ENCODE measurements around the gene RTRAF.

RTRAF gene

DNA sequence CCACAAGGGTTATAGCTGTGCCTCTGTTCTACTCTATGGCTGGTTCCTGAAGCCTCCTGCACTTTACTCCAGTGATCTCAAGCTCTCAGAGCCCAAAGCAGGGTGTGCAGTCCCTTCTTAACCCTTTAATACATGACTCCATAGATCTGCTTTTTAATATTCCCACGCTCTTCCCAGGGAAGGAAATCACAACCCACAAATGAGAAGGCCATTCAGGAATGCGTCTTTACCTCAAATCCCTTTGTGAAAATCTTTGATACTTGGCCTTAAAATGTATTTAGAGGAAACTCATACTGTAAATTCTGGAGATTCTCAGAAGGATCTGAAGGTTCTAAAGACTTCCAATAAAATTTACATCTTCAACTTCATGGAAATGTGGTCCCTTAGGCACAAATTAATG is 62.5 kb downstream of the RTRAF start:
- no peak for DNase-seq

DNA sequence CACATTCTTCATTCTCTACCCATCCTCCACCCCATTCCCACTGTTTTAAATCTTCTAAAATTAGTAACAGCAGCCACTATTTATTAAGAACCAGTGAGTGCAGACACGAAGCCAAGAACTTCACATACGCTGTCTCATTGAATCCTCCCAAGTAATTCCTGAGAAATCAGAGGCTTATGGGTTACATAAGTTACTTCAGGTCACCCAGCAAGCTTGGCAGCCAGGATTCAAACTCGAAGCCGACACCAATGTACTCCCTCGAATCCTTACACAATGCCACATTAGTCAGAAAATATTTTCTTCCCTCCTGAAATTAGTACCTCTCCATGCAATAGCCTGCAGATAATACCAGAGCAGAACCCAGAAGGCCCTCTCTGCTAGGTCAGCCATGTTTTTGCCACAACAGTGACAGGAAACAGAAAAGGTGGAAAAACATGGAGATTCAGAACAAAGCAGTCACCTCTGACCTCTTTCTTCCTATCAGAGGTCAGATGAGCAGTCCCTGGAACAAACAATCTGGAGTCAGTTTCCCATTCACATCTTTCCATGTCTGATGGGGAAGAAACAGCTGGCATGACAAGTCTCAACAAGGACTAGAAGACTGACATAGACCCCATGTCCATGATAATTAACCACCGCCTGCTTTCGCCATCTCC is 63.1 kb downstream of the RTRAF start:
- no peak for DNase-seq

DNA sequence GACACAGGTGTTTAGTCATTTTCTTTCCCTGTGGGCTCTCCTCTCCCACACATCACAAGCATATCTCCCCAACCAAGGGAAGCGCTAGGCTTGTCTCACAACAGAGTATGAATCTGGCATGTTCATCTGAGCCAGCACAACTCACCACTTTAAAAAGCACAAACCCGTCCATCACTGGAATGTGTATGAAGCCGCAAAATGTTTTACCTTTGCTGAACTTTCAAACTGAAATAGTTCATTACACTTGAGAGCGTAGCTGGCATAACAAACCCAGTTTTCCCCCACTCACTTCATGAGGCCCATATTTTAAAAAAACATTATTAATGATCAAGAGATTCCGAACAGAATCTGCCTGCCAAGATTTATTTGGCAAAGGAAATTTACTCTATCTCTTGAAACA is 63.7 kb downstream of the RTRAF start:
- no peak for DNase-seq

DNA sequence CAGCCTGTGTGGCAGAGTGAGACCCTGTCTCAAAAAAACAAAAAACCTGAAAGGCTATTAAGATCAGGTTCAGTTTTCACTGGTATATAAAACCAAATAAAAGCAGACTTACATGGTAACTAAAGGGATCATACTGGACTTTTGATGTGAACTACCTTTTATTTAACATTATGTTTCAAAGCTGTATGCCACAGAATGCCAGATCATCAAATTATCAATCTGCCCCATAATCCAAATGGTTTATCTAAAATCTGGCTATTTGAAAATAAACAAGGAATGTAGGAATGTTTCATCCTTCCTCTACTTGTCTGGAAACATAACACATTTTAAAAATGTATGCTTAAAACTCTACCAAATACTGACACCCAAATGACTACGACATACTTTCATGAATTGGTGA is 65.3 kb downstream of the RTRAF start:
- DNase-seq = no peak

DNA sequence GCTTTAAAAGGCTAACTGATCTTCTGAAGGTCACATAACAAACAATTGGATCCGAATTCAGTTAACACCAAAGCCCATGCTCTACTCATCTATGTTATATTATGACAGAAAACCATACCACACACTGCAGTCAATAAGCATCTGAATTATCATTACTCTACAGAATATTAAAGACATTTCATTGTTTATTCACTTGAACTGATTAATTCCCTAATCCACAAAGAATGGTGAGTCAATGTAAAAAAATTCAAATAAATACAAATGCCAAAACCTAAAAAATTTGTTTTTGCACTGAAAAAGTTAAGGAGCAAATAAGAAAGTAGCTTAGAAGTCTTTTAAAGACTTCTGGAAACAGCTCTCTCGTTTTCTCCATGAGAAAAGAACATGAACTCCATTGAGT is 65.8 kb downstream of the RTRAF start:
- DNase-seq = no peak

DNA sequence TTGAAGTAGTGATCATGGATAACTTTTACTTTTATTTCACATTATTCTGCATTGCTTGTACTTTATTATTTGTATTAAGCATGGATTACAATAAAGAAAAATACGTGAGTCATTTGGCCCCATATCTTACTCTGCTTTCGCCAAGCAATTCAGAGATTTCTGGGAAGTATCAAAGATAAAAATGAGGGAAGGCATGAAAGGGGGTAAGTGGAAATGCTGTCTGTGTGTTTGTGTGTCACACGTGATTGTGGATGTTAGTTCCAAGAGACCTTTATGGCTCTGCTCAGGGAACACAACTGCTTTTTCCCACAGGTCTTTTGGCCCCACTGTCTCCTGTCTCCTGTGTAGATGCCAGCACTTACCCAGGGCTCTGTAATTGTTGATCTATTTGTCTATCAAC is 69.0 kb downstream of the RTRAF start:
- no peak for DNase-seq

DNA sequence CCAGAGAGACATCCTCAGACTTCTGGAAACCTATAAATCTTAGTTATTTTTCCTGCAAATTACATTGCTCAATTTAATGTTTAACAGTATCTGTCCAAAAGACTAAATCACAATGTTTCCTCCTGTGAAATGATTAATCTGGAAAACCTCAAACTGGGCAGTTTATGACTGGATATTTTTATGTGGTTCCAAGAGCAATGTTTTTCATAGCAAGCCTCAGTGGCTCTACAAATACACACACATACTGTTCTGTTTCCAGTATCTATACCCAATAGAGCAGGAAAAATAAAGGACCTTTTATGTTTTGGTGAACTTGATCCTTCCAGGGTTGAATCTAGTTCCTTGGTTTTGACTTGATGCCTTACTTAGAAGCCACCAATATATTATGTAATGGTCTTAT is 70.3 kb downstream of the RTRAF start:
- no peak for DNase-seq

DNA sequence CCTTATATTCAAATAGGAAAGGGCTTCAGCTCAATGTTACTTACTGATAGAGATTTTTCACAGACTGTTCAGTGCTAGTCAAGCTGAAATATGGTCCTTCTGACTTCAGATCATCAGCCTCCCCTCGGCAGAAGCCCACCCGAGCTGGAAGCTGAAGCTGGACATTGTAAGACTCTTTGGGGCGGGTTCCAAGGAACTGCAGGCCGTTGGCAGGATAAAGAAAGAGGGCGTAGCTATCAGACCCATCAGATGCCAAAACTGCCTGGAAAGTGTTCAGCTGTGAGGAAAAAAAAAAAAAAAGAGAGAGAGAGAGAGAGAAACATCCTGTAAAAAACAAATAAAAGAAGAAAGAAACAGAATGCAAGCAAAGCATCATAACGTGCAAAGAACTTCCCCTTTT is 70.7 kb downstream of the RTRAF start:
- DNase-seq = no peak

Measured in stimulated activated CD4-positive, alpha-beta T cell treated with anti-CD3 and anti-CD28 coated beads, Interleukin-4, amount 100 ng/mL, for 4 hours (primary cell).